GM06990 (cell line): ENCODE results near the gene EDARADD.

ENCODE experiments used
- DNase-seq: peaks from one replicate; pipeline ENCODE4 v3.0.0-alpha.2; 2011; ENCODE audit not compliant: insufficient read length; ENCODE audit errors: extremely low read depth
- H3K27me3 ChIP-seq: replicated peaks from 2 replicates; pipeline ENCODE4 v1.6.0; 2011; ENCODE audit warnings: low read length; ENCODE audit not compliant: control insufficient read depth, insufficient read depth
- H3K36me3 ChIP-seq: 2 replicates; pipeline ENCODE4 v1.5.1; 2011; ENCODE audit warnings: low read length; ENCODE audit not compliant: control insufficient read depth, insufficient read depth
- H3K4me3 ChIP-seq: replicated peaks from 2 replicates; pipeline ENCODE4 v1.5.1; 2011; ENCODE audit warnings: low read depth, mild to moderate bottlenecking, control low read depth, low read length
- CTCF ChIP-seq: IDR thresholded peaks from 2 replicates; pipeline ENCODE4 v1.5.1; 2011; ENCODE audit warnings: low read length, control low read depth, mild to moderate bottlenecking, inconsistent platforms; ENCODE audit not compliant: insufficient read depth, poor library complexity, severe bottlenecking

Gene EDARADD

GRCh38 chr1:236511735-236512418 lies 117.8 kb downstream of the EDARADD start:
- Histone ChIP-seq H3K36me3 (no peaks in the 10 kb centered on the region), H3K4me3 (no peak overlapping the region), H3K27me3 (no peaks in the 10 kb centered on the region)
- no peak for TF ChIP-seq CTCF
- DNase-seq: no peak

GRCh38 chr1:236514703-236515442 lies 120.8 kb downstream of the EDARADD start:
- DNase-seq: no peak
- TF ChIP-seq CTCF: no peak
- H3K36me3 ChIP-seq: no peaks in the 10 kb centered on the region
- no peak overlapping the region for H3K4me3 ChIP-seq
- H3K27me3 ChIP-seq: no peaks in the 10 kb centered on the region

- H3K36me3 ChIP-seq: no peaks in the 10 kb centered on the region
- TF ChIP-seq CTCF: no peak
- DNase-seq: no peak
- no peak overlapping the region for H3K4me3 ChIP-seq
- no peaks in the 10 kb centered on the region for H3K27me3 ChIP-seq
Measured at GRCh38 chr1:236515443-236515958, 121.4 kb downstream of the EDARADD start.

- H3K36me3 ChIP-seq: no peaks in the 10 kb centered on the region
- DNase-seq: no peak
- H3K4me3 ChIP-seq: no peak overlapping the region
- no peak for TF ChIP-seq CTCF
- no peaks in the 10 kb centered on the region for H3K27me3 ChIP-seq
Measured at GRCh38 chr1:236516929-236517704, 123.0 kb downstream of the EDARADD start.

GRCh38 chr1:236518322-236518721 lies 124.2 kb downstream of the EDARADD start:
- TF ChIP-seq CTCF: no peak
- no peak overlapping the region for H3K4me3 ChIP-seq
- DNase-seq: no peak
- H3K36me3 ChIP-seq: no peaks in the 10 kb centered on the region
- H3K27me3 ChIP-seq: no peaks in the 10 kb centered on the region
